Measurements from ENCODE around the gene PIEZO2.

GRCh38 chr18:11054497-11054896, 94.9 kb downstream of the PIEZO2 start:
- TF ChIP-seq CTCF (IDR thresholded peaks at IDR 0.05 in 4 of 5, conservative IDR thresholded peaks at IDR 0.05 in 1 of 5) (no peak), POLR2A (IDR thresholded peaks at IDR 0.05) (no peak)
